Right forelimb (tissue), 1 donor: ENCODE results near the gene FSHB.
A peak's percentile ranks its signal among the peaks of the same experiment; 100 is the strongest.
"Not testable (repeated sequence)": the region's sequence is repeated elsewhere in the genome, so short reads cannot be mapped to it uniquely, and the experiment has no call there.

Experiments used
- DNase-seq: peaks from one replicate; pipeline ENCODE4 v3.0.0-alpha.2; 2018

The FSHB gene

GRCh38 chr11:30230714-30231113, at the start of gene FSHB:
FSHB (plus strand) TSS chr11:30231014; CDS start chr11:30231903, 889 bp downstream.
- DNase-seq, result no peak

DNA sequence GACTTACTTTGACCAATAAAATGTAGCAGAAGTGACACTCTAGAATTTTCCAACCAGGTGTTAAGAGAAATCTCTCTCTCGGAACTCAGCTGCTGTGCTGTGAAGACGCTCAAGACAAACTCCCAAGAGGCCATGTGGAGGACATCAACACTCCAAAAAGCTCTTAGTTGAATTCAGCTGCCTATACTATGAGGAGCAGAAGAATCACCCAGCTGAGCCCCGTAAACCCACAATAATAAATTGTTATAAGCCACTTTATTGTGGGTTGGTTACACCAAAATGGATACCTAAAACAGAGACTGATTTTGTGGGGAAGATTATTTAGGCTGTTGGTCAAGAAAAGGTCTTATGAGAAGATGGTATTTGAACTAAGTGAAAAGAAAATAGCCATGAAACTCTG, 44.1 kb upstream of the FSHB start:
- DNase-seq, result no peak

DNA sequence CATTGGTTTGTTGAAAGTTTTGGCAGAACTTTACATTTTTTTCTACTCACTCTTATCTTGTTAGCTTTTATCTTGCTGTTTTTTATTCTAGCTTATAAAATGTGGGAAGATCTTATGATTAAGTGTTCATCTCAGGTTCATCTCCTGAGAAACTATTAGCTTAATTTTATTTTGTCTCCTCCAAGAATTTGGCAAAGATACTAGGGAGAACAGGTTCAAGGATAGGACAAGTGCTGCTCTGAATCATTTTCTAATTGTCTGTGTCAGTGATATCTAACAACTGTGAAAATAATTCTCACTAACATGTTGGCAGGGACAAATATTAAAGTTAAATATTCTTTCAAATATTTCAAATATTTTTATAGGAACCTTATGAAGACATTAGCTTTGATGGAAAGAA, 38.2 kb upstream of the FSHB start:
- DNase-seq, result no peak

DNA sequence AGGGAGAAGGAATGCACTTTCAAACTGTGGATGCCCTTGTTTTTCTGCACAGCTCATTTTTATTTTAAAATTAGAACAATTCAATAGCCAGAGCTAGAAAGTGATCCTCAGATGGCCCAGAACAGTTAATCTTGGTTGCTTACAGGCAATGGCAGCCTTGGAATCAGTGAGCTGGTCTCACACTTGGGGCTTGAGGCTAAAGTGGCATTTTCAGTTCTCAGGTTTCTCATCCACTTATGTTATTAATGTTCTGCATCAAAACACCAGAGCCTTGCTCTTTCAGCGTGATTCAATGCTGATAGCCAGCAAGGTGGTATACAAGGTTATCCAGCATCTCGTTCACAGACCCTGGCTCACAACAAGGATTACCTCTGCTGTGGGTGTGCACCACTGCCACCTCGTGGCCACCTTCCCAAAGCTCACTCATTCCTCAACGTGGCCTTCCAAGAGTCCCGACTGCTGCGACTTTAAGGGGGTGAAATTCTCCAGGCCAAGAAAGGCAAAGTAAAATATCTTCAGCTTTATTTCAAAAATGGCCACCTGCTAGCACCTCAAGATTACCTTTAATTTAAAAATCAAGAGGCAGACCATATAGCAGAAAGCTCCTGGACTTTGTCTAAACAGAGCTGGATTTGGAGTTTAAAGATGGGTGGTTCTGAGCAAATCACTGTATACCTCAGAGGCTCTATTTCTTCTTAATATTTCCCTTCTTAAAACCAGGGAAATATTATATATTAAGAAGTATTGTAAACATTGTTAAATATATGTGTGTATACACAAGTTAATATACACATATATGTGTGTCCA, 34.2 kb upstream of the FSHB start:
- peak; percentile 80 for DNase-seq

DNA sequence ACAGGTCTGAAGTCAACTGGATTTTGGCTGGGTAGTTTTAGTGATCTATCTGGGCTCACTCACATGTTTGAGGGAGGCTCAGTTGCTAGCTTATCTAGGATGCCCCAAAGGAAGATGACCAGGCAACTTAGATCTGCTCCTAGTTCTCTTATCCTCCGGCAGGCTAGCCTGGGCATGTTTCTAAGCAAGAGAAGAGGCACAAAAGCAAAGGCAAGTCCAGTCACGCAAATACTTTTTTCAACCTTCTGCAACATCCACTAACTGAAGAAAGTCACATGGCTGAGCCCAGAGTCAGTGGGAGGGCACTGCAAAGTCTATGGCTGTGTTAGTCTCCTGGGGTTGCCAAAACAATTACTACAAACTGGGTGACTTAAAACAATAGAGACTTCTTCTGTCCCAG, 32.9 kb upstream of the FSHB start:
- DNase-seq, result no peak

- DNase-seq, result not testable (repeated sequence)
Measured at GRCh38 chr11:30202989-30203388, 27.8 kb upstream of the FSHB start.

DNA sequence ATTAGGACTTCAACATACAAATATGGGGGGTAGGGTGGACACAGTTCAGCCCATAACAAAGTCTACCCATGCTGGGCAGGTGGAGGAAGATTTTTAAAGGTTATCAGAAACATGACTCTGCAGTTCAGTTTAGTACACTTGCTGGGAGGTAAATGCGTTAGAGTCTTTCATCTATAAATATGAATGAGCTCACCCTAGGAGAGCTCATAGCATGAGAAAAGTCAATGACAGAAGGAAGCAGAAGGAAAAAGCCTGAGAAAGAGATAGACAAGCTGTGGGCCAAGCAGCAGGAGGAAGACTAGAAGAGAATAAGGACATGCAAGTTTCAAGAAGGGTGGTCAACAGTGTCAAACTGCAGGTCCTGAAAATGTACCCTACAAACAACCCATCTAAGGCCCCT, 27.0 kb upstream of the FSHB start:
- no peak for DNase-seq

DNA sequence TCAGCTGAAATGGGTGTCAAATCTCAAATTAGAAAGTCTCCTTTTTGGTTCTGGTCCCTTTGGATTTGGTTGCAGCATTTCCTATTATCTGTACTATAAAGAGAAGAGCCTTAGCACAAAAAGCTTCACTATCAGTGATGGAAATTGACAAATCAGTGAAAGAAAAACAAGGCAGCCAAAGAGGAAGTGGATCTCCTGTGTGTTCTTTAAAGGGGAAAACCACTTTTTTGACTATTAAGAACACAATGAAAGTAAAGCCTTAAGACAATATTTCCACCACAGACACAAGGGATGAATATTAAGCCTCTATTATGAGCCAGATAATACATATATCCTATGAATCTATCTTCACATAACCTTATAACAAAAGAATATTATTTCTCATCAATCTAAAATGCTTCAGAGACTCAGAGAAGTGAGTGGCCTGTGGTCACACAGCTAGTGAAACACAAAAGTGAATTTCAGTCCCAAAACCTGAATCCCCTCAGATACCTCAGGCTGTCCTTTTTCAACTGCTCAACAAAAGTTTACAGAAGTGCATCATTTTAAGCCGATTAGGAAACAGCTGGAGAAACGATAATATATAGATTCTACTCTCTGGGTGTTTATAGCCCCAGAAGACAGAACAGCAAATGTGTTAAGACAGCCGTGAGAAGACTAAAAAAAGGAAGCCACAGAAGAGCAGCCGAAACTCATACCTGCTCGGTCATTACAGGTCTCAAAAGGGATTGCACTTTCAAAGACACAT, 24.4 kb upstream of the FSHB start:
- no peak for DNase-seq

DNA sequence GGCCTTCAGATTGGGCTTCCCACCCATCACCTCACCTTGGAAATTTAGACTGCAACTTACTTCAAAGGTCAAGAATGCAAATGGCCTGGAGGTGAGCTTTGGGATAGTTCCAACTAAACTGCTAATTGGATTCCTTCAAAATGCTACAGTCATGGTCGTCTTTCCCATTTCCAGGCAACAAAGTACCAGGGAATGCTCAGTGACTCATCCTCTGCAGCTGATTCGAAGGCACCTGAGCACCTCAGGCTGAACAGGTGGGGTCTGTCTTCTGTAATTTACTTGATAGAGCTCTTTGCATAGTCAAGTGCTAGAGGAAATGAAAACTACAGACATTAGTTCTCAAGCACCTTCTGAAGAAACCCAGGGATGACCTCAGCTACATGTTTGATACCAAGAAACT, 20.5 kb upstream of the FSHB start:
- DNase-seq, result no peak

- DNase-seq, result no peak
Measured at GRCh38 chr11:30216534-30216933, 14.3 kb upstream of the FSHB start.

DNA sequence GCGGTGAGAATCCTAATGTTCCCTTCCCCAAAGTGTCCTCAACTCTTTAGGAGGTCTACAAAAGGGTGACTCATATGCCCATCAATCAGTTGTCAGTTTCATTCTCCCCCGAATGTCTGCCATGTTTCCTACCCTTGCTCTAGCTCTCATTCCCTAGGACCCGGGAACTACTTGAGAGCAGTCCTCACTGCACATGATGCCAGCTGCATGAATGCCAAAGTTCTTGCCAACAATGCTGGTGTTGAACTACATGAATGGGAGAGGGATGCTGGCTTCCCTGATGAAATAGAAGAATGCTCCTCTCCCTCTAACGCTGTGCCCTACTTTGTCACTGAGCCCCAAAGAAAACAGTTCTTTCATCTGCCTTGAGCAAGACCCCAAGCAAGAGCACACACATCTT, 12.5 kb upstream of the FSHB start:
- no peak for DNase-seq

DNA sequence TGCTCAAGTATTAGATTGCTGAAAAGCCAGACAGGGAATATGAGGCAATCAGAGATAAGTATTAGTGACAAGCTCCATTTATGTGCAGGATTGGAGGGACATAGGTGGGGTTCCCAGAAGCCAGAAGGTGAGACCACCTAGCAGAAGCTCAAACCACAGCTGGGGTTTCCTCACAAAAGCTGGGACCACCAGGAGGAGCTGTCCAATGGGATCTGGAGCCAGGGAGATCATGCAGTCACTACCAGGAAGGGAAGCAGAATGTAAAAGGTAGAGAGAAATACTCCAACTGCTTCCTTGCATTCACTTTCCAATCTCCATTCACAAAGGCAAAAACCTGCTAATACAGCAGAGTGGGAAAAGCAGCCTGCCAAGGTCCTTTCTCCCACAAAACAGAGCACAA, 5.2 kb upstream of the FSHB start:
- DNase-seq, result no peak

DNA sequence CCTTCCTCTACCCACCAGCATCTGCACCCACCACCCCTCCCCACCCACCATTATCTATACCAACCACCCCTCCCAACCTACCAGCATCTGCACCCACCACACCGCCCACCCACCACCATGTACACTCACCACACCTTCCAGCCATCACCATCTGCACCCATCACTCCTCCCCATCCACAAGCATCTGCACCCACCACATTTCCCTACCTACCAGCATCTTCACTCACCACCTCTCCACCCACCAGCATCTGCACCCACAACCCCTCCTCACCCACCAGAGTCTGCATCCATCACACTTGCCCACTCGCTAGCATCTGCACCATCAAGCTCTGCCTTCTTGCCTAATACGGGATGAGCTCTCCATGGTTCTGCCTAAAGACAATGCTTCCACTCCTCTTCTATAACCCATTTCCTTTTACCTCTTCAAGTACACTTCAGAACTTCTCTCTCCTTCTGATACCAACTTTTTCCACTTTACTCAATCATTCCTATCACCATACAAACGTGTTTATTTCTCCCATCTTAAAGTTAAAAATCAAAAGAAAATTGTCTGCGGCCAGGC, 2.4 kb upstream of the FSHB start:
- no peak for DNase-seq

DNA sequence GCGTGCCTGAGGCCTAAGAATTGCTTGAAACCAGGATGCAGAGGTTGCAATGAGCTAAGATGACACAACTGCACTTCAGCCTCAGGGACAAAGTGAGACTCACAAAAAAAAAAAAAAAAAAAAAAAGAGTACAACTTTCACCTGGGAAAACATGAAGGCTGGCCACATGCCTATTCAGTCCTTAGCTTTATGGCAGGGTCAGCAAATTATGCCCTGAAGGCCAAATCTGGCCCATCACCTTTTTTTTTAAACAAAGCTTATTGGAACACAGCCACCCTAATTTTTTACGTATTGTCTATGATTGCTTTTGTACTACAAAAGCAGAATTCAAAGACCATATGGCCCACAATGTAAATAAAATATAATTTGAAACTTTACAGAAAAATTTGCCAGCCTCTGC, 8.2 kb downstream of the FSHB start:
- no peak for DNase-seq

GRCh38 chr11:30244265-30244664, 13.5 kb downstream of the FSHB start:
- DNase-seq, result no peak

- DNase-seq, result no peak
Measured at GRCh38 chr11:30245621-30246020, 14.8 kb downstream of the FSHB start.

- no peak for DNase-seq
Measured at GRCh38 chr11:30254307-30255298, 23.8 kb downstream of the FSHB start.

DNA sequence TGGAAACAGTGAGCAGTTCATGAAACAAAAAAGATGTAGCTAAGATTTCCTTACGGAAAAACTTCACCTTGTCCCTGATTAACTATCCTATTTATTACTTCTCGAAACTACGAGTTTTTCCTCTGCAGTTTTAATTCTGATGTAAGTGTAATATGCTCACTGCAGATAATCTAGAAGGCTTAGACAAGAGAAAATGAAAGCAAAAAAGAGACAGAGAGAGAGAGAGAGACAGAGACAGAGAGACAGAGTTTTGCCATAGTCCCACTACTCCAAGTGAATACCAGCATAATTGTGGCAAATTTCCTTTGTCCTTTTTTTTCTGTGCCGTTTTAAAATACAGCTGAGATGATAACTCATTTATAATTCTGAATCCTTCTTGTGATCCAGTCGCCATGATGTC, 24.8 kb downstream of the FSHB start:
- no peak for DNase-seq

- DNase-seq, result no peak
Measured at GRCh38 chr11:30257058-30257457, 26.2 kb downstream of the FSHB start.

GRCh38 chr11:30258679-30259078, 27.9 kb downstream of the FSHB start:
- DNase-seq, result no peak

DNA sequence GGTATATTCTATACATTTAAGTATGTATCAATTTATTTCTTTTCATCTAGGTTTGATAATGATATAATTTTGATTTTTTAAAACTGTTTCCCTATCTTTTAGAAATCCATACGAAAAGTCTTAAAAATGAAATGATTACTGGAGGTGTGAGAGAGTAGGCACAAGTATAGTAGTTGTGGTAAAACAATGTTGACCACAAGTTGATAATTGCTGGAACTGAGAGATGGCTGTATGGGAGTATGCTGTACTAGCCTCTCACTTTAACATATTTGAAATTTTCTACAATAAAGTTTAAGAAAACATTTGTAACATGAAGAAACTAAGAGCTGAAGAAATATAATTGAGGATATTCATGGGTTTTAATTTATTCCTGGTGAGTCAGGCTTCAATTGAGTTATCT, 30.0 kb downstream of the FSHB start:
- DNase-seq, result no peak

- DNase-seq, result no peak
Measured at GRCh38 chr11:30261821-30262220, 31.0 kb downstream of the FSHB start.

DNA sequence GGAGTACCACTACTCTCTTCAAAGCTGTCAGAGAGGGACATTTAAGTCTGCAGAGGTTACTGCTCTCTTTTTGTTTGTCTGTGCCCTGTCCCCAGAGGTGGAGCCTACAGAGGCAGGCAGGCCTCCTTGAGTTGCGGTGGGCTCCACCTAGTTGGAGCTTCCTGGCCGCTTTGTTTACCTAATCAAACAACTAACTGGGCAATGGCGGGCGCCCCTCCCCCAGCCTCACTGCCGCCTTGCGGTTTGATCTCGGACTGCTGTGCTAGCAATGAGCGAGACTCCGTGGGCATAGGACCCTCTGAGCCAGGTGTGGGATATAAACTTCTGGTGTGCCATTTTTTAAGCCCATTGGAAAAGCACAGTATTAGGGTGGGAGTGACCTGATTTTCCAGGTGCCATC, 37.8 kb downstream of the FSHB start:
- DNase-seq, result not testable (repeated sequence)
